T-helper 1 cell (primary cell): ENCODE data around the gene FIGNL2.
A peak's percentile ranks its signal among the peaks of the same experiment; 100 is the strongest.
"Not testable (repeated sequence)": the region's sequence is repeated elsewhere in the genome, so short reads cannot be mapped to it uniquely, and the experiment has no call there.

Experiments
- DNase-seq, 5 donors: peaks; one replicate each; pipeline ENCODE4 v3.0.0-alpha.2; 2012 to 2020

Gene FIGNL2

GRCh38 chr12:51815571-51815970 is 32.9 kb downstream of the FIGNL2 start:
- DNase-seq, result no peak

GRCh38 chr12:51814311-51815088 is 34.0 kb downstream of the FIGNL2 start:
- DNase-seq, result peak in 4 of 5 donors; percentile 41 to 74 (median 49)

DNA sequence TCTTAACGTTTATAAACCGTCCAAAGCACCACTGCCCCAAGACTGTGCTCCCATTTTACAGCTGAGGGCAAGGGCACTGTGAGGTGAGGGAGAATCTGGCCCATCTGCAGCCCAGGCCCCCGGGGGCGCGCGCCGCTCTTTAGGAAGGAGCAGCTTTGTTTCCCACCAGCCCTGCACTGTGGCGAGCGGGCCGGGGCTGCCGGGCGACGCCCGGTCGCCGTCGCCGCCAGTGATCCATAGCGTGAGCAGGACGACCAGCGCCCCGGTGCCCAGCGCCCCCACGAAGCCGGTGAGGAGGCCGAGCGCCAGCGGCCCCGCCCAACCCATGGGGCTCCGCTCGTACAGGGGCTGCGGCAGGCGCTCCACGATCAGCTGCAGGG is 34.6 kb downstream of the FIGNL2 start:
- no peak for DNase-seq

DNA sequence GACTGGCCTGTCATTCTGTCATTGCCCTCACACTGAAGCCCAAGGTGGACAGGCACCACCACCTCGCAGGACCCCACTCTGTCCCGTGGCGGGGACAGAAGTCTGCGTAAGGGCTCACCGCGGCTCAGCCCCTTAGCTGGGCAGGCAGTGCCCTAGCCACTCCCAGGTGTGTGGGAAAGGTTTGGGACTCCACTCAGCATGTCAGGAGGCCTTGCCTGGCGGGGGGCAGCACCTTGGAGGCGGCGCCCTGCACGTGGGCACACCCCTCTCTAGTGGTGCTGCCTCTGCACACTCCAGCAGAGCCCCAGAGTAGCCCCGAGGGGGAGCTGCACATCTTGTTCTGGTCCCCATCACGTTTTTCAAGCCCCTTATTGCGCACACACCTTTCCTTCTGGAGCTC is 35.6 kb downstream of the FIGNL2 start:
- DNase-seq, result no peak

- DNase-seq, result no peak
Measured at GRCh38 chr12:51811203-51812202, 37.0 kb downstream of the FIGNL2 start.

DNA sequence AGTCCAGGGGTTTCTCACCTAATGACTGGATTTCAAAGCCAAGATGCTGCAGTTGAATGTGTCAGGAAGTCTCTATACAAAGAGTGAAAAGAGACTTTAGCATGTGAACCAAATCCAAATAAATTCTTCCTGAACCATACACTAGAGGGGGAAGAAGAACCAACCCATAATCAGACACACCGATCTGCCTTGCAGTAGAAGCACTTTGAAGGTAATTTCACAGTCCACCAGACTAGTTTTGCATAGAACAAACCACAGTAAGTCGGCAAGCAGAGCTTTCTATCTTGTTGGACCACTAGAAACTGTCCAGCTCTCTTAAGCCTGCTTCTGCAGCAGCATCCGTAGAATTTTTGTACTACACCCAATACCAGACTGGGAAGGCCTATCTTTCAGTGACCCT is 39.3 kb downstream of the FIGNL2 start:
- DNase-seq, result no peak

- no peak for DNase-seq
Measured at GRCh38 chr12:51806896-51807295, 41.6 kb downstream of the FIGNL2 start.

DNA sequence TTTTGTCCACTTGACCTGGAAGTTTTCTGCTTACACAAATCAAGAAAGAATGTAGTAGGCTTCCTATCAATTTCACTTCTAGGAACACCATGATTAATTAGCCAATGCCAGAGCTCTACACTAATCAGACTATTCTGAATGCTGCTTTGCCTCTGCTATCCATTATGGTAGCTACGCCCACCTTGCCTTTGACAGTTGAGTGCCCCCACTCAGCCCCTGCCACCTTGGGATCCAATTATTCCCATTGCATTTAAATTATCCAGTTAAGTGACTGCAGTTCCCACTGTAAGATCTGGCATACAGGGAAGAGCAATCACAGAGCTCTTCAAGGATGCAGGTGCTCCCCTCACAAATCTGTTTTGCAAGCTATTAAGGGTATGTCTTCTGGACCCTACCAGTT is 47.5 kb downstream of the FIGNL2 start:
- no peak for DNase-seq

- DNase-seq, result no peak
Measured at GRCh38 chr12:51798501-51798900, 50.0 kb downstream of the FIGNL2 start.

GRCh38 chr12:51798051-51798450 is 50.5 kb downstream of the FIGNL2 start:
- not testable (repeated sequence) for DNase-seq

DNA sequence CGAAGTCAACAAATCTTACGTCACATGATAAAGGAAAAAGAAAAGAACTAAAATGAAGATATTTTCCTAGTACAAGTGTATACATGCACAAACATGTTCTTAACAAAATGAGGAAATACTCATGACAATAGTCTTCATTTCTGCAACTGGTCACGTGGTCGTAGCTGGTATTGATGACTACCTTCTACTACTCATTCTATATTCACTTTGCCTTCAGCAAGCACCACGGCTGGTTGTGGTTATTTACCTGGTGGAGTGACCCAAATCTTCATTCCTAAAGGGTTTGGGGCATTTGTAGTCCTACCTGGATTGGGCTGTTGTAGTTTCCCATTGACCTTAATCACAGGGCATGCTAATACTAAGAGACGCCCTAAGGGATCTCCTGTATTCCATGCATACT is 51.2 kb downstream of the FIGNL2 start:
- DNase-seq, result no peak

GRCh38 chr12:51793201-51793600 is 55.3 kb downstream of the FIGNL2 start:
- no peak for DNase-seq

GRCh38 chr12:51792417-51792816 is 56.1 kb downstream of the FIGNL2 start:
- no peak for DNase-seq

DNA sequence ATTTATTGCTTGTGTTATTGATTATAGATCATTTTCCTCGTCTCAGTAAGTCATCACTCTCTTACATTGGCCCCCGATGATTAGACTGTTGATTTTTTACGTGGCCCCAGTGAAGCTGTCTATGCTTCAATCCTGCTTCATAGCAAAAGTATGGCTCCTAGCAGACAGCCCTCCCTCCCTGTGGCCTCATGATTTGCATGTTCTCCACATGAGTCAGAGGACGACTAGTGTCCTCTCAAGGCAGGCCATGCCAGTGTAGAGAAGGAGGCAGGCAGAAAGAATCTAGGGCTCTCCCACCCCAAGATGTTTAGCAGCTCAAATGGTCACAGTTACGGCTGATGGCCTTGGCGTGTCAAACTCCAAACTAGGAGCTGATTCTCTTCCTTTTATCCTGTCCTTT is 59.6 kb downstream of the FIGNL2 start:
- no peak for DNase-seq

GRCh38 chr12:51785906-51786305 is 62.6 kb downstream of the FIGNL2 start:
- no peak for DNase-seq

GRCh38 chr12:51784688-51785087 is 63.8 kb downstream of the FIGNL2 start:
- DNase-seq, result no peak

DNA sequence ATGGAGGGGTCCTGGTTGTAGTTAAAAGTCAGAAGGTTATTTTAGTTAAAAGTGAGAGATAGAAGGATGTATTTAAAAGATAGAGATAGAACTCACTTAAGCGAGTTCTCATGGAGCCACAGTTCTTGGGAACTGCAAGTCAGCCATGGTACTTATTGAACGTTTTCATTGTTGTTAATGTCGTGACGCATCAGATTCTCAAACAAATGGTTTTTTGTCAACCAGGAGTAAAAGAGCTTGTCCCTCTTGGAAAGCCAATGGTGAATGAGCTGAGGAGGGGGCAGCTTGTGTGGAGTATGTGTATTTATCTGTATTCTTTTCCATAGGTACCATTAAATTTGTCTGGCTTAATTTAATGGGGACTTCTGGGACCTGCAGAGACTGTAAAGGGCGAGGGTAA is 68.6 kb downstream of the FIGNL2 start:
- DNase-seq, result no peak

GRCh38 chr12:51777973-51778372 is 70.5 kb downstream of the FIGNL2 start:
- DNase-seq, result no peak

- DNase-seq, result no peak
Measured at GRCh38 chr12:51777457-51777856, 71.1 kb downstream of the FIGNL2 start.

GRCh38 chr12:51774933-51775332 is 73.6 kb downstream of the FIGNL2 start:
- DNase-seq, result no peak

GRCh38 chr12:51773145-51773869 is 75.2 kb downstream of the FIGNL2 start:
- no peak for DNase-seq

- DNase-seq, result no peak
Measured at GRCh38 chr12:51771008-51771407, 77.5 kb downstream of the FIGNL2 start.
